Fibroblast of skin of right quadriceps (primary cell): Measurements from ENCODE around the gene RBBP8NL.

Source experiments
- DNase-seq: peaks from one replicate; pipeline ENCODE4 v3.0.0-alpha.2; 2013

Gene RBBP8NL

DNA sequence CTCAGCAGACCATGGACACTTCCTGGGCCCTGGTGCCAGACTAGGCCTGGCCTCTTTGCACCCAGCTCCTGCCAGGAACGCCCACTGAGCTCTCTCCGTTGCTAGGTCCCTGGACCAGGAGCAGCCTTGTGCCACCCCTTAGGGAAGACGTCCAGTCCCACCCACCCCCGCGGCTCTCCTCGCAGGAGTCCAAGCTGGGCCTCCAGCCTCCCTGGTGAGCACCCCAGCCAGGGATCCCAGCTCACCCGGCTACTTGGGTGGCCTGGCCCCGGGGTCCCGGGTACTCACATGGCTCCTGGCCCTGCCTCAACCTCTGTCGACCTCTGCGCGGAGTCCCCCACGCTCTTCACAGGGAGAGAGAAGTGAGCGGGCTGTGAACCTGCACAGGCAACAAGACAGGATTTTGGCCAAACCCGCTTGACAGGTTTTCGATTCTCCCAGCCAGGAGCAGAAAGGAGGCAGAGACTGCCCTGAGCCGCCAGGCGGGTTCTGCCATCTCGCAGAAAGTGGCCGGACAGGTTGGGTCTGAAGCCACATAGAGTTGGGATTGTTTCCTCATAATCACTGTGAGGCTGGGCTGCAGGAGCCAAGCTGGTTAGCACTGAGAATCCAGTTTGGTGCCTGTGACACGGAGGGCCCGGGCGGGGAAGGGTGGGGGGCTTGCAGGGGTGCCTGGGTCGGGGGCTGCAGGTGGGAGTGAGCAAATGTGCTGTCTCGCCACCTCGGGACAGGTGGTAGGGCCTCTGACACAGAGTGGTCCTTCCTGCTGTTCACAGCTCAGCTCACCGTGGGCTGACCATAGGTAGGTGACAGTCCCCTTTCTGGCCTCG is at the start of gene RBBP8NL:
TSS of gene RBBP8NL (minus strand) at position 368 of the 830 bp plus-strand sequence. CDS start 7,892 bp downstream, outside the sequence.
- no peak for DNase-seq

- DNase-seq: no peak
These were observed 48.9 kb upstream of the RBBP8NL start for GRCh38 chr20:62476056-62476838.

DNA sequence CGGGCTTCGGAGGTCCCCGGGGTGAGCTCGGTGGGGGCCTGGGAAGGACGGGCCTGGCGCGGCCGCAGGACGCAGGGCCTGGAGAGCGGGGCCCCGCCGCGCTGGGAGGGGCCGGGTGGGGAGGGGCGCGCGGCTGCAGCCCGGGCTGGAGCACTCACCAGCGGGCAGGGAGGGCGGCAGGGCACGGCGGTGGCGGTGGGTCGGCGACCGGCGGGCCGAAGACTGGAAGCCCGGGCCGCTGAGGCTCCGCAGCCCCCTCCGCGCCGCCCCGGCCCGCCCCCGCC is 48.4 kb upstream of the RBBP8NL start, which contains the start of gene GATA5:
TSS of gene GATA5 (minus strand) at position 224 of the 284 bp plus-strand sequence. CDS start 474 bp downstream, outside the sequence.
- DNase-seq: no peak

DNA sequence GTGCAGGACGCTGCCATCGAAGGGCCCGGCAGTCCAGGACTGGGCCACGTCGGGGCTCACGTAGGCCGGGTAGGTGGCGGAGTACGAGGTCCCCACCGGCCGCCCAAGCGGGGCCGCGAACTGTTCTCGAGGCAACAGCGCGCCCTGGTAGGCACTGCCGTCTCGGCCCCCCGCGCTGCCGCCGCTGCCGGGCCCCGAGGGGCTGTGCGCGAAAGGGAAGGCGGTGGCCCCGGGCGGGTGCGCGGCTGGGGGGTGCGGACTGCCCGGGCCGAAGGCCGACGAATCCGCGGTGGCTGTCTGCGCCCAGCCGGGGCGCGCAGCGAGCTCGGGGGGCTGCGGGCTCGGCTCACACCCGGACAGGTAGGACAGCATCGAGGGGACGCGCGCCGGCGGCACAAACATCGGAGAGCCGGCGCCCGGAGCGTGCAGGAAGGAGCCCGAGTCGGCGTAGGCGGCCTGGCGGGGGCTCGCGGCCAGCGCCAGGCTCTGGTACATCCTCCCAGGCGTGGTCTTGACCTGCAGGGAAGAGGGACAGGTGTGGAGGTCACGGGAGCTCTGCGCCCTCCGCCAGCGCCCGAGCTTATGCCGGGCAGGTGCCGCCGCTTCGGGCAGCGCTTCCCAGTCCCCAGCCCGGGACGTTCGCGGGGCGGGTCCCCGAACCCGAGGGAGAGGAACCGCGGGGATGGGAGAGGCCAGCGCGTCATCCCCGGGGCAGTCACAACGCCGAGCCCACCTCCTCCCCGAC is 47.9 kb upstream of the RBBP8NL start:
- DNase-seq: no peak

GRCh38 chr20:62474604-62475026 is 47.3 kb upstream of the RBBP8NL start:
- no peak for DNase-seq

- DNase-seq: no peak
These were observed 46.6 kb upstream of the RBBP8NL start for GRCh38 chr20:62473717-62474603.

GRCh38 chr20:62472941-62473585 is 45.7 kb upstream of the RBBP8NL start:
- no peak for DNase-seq

DNA sequence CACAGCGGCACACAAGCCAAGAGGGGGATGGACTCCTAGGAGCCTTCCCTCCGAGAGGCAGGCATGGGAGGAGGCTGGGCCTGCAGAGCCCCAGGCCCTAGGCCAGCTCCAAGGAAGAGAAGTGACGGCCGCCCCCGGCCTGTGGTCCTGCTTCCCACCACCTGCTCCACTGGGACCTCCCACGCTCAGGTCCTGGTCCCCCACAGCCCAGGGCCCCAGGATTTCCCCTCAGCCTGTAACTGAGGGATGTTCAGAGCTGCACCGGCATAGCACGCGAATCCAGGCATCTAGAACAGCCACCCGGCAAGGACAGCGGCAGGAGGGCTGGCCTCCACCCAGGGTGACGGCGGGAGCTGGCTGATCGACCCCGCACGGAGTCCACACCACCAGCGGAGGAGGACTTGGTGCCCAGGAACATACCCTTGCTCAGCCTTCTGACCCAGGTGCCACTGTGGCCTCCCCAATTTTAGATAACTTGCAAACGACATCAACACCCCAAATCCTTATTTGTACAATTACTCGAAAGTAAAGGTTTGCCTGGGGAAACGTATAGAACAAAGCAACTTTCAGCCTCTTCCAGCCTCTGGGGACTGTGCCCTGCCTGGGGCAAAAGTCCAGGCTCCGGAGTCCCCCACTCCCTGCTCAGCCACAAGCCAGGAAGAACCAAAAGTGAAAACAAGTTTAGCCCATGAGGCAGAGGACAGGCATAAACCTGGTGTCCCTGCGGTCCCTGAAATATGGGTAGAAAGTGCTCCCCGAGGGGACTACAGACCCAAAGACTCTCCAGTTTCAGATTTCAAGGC is 45.0 kb upstream of the RBBP8NL start:
- DNase-seq: no peak

DNA sequence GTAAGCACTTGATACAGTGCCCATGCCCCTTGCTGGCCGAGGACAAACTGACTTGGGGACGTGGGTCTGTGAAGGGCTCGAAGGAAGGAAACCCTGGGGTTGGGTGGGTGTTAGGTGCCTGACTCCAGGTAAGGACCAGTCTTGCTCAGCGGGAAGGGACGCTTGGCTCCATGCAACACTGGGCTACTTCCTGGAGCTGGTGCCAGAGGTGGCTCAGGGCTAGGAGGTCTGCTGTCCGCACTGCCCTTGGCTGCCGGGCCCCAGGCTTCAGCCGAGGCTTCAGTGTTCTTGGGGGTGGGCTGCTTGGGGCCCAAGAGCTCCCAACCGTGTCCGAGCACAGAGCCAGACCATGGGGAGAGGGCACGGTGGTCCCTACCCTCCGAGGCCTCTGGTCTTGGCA is 43.1 kb upstream of the RBBP8NL start:
- no peak for DNase-seq

- DNase-seq: no peak
These were observed 42.7 kb upstream of the RBBP8NL start for GRCh38 chr20:62470001-62470400.

DNA sequence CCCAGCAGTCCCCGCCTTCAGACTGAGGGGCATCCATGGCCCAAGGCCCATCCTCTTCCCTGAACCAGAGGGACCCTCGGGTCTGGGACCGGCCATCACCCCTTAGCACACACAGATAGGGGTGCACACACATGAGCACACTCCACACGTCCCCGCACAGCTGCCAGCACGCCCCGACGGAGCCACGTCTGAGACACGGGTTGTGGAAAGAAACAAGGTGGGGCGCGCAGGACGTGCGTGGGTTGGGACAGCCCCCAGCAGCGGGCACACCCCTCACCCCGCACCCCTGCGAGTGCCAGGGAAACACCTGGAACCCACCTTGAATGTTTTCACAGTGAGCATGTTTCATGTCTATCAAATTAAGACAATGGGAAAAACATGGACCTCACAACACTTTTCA is 42.0 kb upstream of the RBBP8NL start:
- DNase-seq: no peak

DNA sequence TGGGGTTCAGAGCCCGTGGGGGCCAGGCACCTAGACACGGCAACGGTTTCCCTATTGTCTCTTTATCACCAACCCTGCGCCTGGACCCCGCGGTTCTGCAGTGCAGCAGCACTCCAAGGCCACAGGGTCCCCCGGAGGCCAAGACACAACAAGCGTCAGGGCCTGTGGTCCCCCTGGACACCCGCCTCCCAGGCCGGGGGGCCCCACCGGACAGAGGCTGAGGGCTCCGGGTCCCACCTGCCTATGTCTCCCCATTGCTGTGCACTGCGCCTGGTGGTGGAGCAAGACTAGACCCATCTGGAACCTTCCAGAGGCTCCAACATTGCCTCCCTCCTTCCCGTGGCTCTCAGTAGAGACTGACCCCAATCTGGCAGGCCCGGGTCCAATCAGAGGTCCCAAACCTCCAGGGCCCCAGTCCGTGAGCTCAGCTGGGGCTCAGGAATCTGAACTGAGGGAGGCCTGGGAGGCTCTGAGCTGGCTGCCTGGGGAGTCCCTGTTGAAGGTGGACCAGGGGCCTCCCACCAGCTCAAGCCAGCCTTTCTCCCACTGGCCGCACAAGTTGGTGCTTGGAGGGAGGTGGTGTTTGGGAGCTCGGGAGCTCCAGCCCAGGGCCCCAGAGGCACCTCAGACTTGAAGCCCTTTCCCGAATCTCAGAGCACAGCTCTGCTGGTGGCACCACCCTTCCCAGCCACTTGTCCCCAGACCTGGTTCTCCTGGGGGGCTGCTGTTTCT is 39.6 kb upstream of the RBBP8NL start:
- no peak for DNase-seq

GRCh38 chr20:62466072-62466760 is 38.9 kb upstream of the RBBP8NL start:
- DNase-seq: no peak

DNA sequence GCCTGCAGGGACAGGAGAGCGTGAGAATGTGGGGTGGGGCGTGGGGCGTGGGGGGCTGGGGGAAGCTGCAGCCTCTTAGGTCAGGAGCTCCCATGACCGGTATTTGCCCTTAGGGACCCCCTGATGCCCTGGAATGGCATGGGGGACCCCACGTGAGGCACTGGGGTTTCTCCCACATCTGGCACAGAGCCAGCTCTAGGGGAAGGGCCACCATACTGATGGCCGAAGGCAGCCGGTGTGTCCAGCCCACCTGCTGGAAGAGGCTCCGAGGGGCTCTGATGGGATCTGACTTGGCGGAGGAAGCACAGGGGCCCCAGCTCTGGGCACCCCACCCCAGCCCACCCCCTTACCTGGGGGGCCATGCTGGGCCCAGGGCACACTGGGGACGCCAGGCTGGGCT is 37.7 kb upstream of the RBBP8NL start:
- no peak for DNase-seq

DNA sequence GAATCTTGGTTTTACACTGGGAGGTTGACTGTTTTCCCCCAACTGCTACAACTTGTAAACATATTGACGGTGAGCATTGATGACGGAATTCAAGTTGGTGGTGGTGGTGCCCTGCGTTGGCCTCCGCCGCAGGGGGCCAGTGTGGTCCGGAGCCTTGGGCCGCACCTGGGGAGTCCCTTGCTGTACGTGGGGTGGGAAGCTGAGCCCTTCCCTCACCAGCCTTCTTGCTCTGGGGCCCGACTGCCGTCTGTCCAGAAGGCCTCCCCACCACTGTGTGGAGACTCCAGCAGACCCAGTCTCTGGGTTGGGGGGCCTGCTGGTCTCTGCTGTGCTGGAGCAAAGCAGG is 37.1 kb upstream of the RBBP8NL start:
- DNase-seq: no peak

DNA sequence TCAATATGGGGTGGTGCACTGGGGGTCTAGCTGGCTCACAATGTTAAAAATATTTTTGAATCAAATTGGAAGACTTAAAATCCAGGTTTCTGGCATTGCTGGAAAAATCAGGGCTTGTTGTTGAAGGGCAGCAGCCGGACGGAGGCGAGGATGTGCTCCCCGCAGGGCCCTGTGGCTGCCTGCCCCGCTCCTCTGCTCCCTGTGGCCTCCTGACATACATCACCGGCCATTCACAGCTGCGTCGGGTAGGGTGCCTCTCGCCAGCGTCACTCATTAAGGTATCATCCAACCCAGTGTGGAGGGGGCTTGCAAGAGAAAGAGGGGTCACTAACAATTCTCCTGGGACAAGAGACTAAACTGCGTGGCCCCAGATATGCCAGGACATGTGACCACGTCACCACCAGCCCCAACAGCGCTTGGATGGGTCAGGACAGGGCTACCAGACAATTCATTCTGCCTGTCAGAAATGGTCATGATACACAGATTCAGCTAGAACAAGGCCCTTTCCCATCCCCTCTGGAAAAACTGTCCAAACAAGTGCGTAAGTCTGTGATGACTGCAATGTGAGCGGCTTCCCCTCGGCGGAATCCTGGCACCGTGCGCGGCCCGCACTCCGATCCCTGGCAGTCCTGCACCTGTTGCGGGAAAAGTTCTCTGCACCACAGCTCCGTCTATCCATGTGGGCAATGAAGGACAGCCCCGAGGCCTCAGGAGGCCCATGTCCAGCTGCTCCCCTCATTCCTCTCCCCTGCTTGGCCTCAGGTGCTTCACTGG is 36.5 kb upstream of the RBBP8NL start:
- DNase-seq: no peak

DNA sequence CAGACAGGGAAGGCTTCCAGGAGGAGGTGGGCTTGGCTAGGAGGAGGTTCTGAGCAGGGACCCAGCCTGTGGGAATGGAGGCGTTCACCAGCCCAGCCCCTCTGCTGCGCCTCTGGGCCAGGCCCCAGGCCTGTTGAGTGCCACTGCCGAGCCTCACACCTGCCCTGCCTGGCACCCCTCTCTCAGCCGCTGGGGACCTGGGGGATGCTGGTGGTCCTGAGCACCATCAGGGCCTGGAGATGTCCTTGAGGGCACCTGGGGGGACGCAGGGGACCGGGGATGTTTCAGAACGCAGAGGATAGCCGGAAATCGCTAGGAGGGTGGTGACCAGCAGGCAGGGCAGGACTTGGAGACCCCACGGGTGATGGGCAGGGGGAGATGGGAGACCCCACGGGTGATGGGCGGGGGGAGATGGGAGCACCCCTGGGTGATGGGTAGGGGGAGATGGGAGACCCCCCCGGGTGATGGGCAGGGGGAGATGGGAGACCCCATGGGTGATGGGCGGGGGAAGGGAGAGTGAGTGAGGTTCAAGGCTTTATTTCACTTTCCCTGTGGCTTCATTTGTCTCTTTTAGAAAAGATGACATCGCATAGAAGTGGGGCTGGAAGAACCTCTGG is 35.7 kb upstream of the RBBP8NL start:
- no peak for DNase-seq

DNA sequence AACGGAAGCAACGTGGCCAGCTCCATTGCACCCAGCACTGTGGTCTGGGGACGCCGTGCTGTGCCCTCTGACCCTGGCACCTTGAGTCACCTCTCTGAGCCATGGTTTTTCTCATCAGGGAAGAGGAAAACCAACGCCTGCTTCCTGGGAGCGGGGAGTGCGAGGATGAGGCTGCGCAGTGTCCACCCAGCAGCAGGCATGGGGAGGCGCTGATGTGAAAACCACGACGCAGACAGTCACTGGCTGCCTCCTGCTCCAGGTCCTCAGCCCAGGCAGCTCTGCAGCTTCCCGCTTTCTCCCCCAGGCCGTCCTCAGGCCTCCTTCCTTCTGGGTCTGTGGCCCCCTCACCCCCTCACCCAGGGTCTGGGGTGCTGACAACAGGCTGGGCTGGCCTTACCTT is 34.5 kb upstream of the RBBP8NL start:
- DNase-seq: no peak

- no peak for DNase-seq
These were observed 33.8 kb upstream of the RBBP8NL start for GRCh38 chr20:62461157-62461556.
